Adrenal gland (tissue), 12 donors: ENCODE data around the gene NMT1. TPM values are rescaled to one million over a fixed set of nuclear protein-coding genes. Genes with fewer than 3 reads are reported as not detected.

Experiments
- DNase-seq, 7 donors: peaks; one replicate each; pipeline ENCODE4 v3.0.0-alpha.2; 2019 to 2020
- H3K27ac ChIP-seq, 5 donors: fragments of 200-600 bp; sonication (generic) in 4 of 5; 1 replicate in 3 of 5; 2 replicates in 2 of 5; pipeline versions ENCODE4 v1.5.1 to v1.8.0; 2016 to 2020; ENCODE audit warnings: mild to moderate bottlenecking in 1 of 5
- H3K27me3 ChIP-seq: fragments of 200-600 bp; 2 replicates; pipeline ENCODE4 v1.8.0; 2021
- H3K36me3 ChIP-seq, 2 donors: fragments of 200-600 bp; replicated peaks in 1 of 2; 1 replicate in 1 of 2; 2 replicates in 1 of 2; pipeline versions ENCODE4 v1.5.1 to v1.8.0; 2018 to 2022
- H3K4me1 ChIP-seq, 2 donors: fragments of 200-600 bp; replicated peaks in 1 of 2; 1 replicate in 1 of 2; 2 replicates in 1 of 2; pipeline versions ENCODE4 v1.5.1 to v1.8.0; 2018 to 2021
- H3K4me3 ChIP-seq, 4 donors: fragments of 200-600 bp; sonication (generic) in 3 of 4; one replicate each; pipeline ENCODE4 v1.5.1; 2016 to 2018
- H3K9me3 ChIP-seq, 3 donors: fragments of 200-600 bp; sonication (generic) in 1 of 3; replicated peaks in 1 of 3; 1 replicate in 2 of 3; 2 replicates in 1 of 3; pipeline versions ENCODE4 v1.5.1 to v1.8.0; 2016 to 2021
- POLR2A ChIP-seq, 2 donors: fragments of 450-650 bp; IDR thresholded peaks; one replicate each; pipeline ENCODE4 v1.6.1; 2017; ENCODE audit warnings: antibody characterized with exemption in 2 of 2, mild to moderate bottlenecking in 2 of 2, moderate library complexity in 1 of 2
- WGBS, 4 donors: extraction: QIAGEN DNeasy Blood & Tissue Kit in 2 of 4; methylation state at CpG; one replicate each; pipeline versions ENCODE4 v1.1.5 to v1.1.7; 2013 to 2017; 5-methylcytosine and 5-hydroxymethylcytosine counted together
- intact Hi-C, 2 donors: fragments of 100-400 bp; cut with DNase I; formaldehyde crosslinking; loops; one replicate each; pipeline versions ENCODE4 v1.14.1 to v1.15.0; 2022 to 2023
- polyA plus RNA-seq, 3 donors: library from polyadenylated mRNA; stranded (reverse); fragments of 200-250 nt in 2 of 3; fragments of 350-450 nt in 1 of 3; fragmentation: Illumina TruSeq in 1 of 3; extraction: RNeasy Lipid Tissue Mini Kit (QIAGEN cat#74804) in 1 of 3; gene quantifications; one replicate each; pipeline ENCODE4 v1.2.3, GENCODE V29; 2013 to 2014
- total RNA-seq, 9 donors: library from RNA; depleted of rRNA in 4 of 9; stranded (reverse); fragments of >200 nt in 4 of 9; fragments of 120-200 nt in 1 of 9; fragmentation: NEBNext Ultra II Directional in 1 of 9; extraction: Animal tissue kit (Norgen Biotek cat#: 25700) in 1 of 9; gene quantifications; one replicate each; pipeline versions ENCODE4 v1.1.0 to v1.2.4, GENCODE V29; 2013 to 2023
- TF ChIP-seq, protein P1 (sequence below), 6 experiments: fragments of 450-650 bp in 4 of 6; fragments of 200-600 bp in 2 of 6; sonication (generic) in 1 of 6; IDR thresholded peaks; 1 replicate in 5 of 6; 2 replicates in 1 of 6; pipeline versions ENCODE4 v1.5.1 to v1.8.0; 2016 to 2021; ENCODE audit warnings: antibody characterized with exemption in 6 of 6, mild to moderate bottlenecking in 2 of 6, moderate library complexity in 1 of 6
- donor health status: healthy with polysubstance abuse.
- donor health status: Bipolar disorder and iron deficiency.
- donor health status: DM: yes; HTN: yes; CAD: no.
- donor health status: DM: no; HTN: no; CAD: no.
- donor health status: DM: no; HTN: no; CAD: no.
- donor health status: DM: yes; HTN: yes; CAD: no.

NMT1 gene
- total and polyA plus RNA-seq, 12 donors, result 85.9 to 174 (median 136) TPM

DNA sequence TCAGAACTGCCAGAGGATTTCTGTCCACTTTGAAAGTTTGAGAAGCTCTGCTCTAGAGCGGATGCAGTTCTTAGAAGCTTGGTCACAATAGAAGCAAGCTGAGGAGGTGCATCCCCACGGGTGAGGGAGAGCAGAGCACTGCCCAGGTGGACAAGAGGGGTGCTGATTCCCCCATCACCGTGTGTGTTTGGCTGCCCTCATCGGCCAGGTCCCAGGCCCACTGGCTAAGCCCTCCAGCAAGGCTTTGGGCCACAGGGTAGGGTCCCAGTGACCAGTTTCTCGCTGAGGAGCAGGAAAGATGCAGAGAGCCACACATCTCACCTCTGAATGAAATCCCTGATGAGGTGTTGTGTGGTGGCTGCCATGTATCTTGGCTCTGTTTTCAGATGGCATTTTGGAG lies 26.9 kb downstream of the NMT1 start:
- H3K36me3 ChIP-seq, result peaks cover 0 to 91% of the 10 kb centered on the region in 2 donors
- WGBS, 4 donors, result 85 to 95% (median 89%) methylated on average over 3 to 5 of the region's 5 CpGs
- H3K9me3 ChIP-seq, result no peaks in the 10 kb centered on the region
- intact Hi-C loops, result no loop called here
- no peak overlapping the region for H3K27ac ChIP-seq
- TF ChIP-seq, protein P1, sequence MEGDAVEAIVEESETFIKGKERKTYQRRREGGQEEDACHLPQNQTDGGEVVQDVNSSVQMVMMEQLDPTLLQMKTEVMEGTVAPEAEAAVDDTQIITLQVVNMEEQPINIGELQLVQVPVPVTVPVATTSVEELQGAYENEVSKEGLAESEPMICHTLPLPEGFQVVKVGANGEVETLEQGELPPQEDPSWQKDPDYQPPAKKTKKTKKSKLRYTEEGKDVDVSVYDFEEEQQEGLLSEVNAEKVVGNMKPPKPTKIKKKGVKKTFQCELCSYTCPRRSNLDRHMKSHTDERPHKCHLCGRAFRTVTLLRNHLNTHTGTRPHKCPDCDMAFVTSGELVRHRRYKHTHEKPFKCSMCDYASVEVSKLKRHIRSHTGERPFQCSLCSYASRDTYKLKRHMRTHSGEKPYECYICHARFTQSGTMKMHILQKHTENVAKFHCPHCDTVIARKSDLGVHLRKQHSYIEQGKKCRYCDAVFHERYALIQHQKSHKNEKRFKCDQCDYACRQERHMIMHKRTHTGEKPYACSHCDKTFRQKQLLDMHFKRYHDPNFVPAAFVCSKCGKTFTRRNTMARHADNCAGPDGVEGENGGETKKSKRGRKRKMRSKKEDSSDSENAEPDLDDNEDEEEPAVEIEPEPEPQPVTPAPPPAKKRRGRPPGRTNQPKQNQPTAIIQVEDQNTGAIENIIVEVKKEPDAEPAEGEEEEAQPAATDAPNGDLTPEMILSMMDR (IDR thresholded peaks at IDR 0.05), result no peak
- no peak for TF ChIP-seq POLR2A (IDR thresholded peaks at IDR 0.05)
- H3K4me1 ChIP-seq, result peaks cover 13 to 24% of the 10 kb centered on the region in 2 donors
- no peak overlapping the region for H3K4me3 ChIP-seq
- no peaks in the 10 kb centered on the region for H3K27me3 ChIP-seq
- no peak for DNase-seq

DNA sequence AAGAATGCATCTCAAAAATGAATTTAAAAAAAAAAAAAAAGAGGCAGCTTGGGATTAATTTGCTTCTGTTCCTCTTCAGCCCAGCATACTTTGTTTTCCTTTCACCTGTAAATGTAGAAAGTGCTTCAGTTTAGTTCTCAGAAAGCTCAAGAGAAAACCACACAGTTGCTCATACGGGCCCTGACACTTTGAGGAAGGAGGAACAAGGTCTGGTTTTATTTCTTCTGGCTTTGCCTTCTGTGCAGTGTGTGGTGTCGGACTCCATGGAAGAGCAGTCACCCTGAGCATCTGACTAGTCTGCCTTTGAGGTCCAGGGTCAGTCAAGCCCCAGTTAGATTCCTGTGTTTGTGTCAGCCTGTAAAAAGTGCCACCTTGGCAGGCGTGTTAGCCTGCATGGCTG lies 27.6 kb downstream of the NMT1 start:
- Histone ChIP-seq H3K36me3 (peaks cover 0 to 86% of the 10 kb centered on the region in 2 donors), H3K4me3 (no peak overlapping the region), H3K27me3 (no peaks in the 10 kb centered on the region), H3K4me1 (peaks cover 19 to 31% of the 10 kb centered on the region in 2 donors), H3K9me3 (no peaks in the 10 kb centered on the region), H3K27ac (no peak overlapping the region)
- intact Hi-C loops, result no loop called here
- no peak for DNase-seq
- TF ChIP-seq POLR2A (IDR thresholded peaks at IDR 0.05), result no peak
- TF ChIP-seq, protein P1 (IDR thresholded peaks at IDR 0.05), result no peak
- 79 to 92% (median 84%) methylated on average over 3 of the region's 3 CpGs for whole genome bisulfite sequencing, 4 donors

DNA sequence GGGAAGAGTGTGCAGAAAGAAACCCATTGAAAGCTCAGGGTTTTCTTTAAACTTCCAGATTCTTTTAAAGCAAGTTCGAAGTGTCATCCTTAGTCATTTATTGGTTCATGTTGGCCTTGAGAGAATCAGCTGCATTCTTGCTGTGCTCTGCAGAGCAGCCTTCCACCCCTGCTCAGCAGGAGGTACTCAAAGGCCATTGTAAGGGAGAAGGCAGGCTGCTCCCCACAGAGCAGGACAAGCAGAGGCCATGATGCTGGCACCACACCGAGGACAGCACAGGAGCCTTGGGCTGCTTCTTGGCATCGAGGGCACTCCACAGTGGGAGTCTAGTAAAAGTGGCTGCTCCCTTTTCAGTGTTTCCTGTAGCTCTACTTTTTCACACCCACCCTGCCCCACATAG lies 29.6 kb downstream of the NMT1 start:
- Histone ChIP-seq H3K4me1 (peaks cover 23 to 37% of the 10 kb centered on the region in 2 donors), H3K9me3 (no peaks in the 10 kb centered on the region), H3K27ac (peak overlapping the region in 4 of 5 donors; percentile 39 to 94 (median 62)), H3K4me3 (no peak overlapping the region), H3K36me3 (peaks cover 0 to 83% of the 10 kb centered on the region in 2 donors), H3K27me3 (no peaks in the 10 kb centered on the region)
- TF ChIP-seq, protein P1 (IDR thresholded peaks at IDR 0.05), result no peak
- peak in 1 of 2 donors; percentile 57 for TF ChIP-seq POLR2A (IDR thresholded peaks at IDR 0.05)
- WGBS, 4 donors, result 36 to 50% (median 38%) methylated on average over 1 to 3 of the region's 3 CpGs
- DNase-seq, result peak in 6 of 7 donors; percentile 57 to 83 (median 76)
- intact Hi-C loops, result no loop called here

DNA sequence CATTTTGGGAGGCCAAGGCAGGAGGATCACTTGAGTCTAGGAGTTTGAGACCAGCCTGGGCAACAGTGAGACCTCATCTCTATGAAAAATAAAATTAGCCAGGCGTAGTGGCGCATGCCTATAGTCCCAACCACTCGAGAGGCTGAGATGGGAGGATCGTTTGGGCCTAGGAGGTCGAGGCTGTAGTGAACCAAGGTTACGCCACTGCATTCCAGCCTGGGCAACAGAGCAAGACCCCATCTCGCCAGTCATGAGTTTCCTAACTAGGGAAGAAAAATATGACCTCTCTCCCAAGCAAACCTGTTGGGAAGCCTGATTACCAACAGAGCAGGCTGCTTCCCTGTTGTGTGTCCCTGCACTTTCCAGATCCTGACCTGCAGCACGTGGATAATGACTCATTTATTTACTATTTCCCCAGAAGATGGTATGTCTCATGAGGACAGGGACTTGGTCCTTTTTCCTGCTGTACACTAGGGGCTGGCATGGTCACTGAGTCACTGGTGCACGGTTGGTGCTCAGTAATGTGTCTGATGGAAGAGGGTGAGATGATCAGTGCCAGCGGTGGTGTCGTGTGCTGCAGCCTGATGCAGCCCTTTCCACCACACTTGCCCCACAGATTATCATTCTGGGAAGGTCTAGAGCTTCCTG lies 30.8 kb downstream of the NMT1 start:
- TF ChIP-seq, protein P1 (IDR thresholded peaks at IDR 0.05), result no peak
- no peak for TF ChIP-seq POLR2A (IDR thresholded peaks at IDR 0.05)
- Histone ChIP-seq H3K27ac (peak overlapping the region; percentile 78 to 94 (median 84)), H3K36me3 (peaks cover 0 to 84% of the 10 kb centered on the region in 2 donors), H3K4me1 (peaks cover 35 to 49% of the 10 kb centered on the region in 2 donors), H3K9me3 (no peaks in the 10 kb centered on the region), H3K4me3 (no peak overlapping the region), H3K27me3 (no peaks in the 10 kb centered on the region)
- DNase-seq, result peak in 1 of 7 donors; percentile 55
- intact Hi-C loops, result no loop called here
- 81 to 86% (median 83%) methylated on average over 8 to 11 of the region's 11 CpGs for WGBS, 4 donors
